ENCODE measurements around the gene PERCC1.

DNA sequence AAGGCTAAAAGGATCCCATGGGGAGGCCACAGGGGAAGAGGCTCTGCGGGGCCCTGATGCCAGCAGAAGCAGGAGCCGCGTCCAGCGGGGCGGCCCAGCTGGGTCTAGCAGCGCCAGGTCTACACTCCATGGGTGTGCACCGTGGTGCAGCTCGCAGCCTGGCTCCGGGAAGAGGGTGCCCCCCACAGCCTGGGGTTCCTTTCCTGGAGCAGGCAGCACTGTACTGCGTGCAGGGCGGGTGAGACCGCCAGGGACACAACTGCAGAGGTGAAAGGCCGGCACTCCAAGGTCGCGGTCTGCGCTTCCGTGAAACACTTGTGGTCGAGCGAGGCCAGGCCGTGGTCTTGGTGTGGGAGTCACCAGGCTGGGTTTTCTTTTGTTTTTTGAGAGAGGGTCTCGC is 20.0 kb downstream of the PERCC1 start:
- TF ChIP-seq EZH2 (IDR thresholded peaks at IDR 0.05; ENCODE audit: borderline replicate concordance, low read depth, low read length, poor library complexity, severe bottlenecking) = no peak
- TF ChIP-seq CTCF (conservative IDR thresholded peaks at IDR 0.05; ENCODE audit: low read depth, low read length) = no peak

Data from A673 (cell line).